ENCODE measurements around the gene TUBGCP6.

DNA sequence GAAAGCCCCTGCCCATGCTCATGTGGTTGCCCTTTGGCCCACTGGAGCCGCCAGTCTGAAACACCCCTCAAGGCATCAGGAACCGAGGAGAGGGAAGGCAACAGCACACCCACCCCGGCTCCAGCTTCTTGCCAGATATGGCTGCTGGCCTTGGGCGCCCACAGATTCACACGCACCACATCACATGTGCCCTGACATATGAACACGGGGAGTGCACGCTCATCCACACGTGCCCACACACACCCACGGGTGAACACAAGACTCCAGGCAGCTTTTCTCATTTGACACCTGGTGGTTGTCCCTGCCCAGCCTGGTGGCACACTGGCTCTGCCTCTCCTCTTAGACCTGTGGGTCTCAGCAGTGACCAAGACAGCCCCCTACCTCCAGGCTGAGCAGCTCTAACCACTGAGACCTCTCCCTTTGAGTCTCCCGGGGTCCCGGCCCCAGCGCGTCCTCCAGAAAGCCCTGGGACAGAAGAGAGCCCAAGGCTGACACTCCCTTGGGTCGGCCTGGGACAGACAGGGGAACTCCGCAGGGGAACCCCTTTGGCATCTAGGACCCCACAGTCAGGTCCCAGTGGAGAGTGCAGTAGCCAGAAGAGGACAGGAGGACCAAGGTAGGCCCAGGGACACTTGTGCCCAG lies 19.4 kb upstream of the TUBGCP6 start:
- TF ChIP-seq, protein P1, sequence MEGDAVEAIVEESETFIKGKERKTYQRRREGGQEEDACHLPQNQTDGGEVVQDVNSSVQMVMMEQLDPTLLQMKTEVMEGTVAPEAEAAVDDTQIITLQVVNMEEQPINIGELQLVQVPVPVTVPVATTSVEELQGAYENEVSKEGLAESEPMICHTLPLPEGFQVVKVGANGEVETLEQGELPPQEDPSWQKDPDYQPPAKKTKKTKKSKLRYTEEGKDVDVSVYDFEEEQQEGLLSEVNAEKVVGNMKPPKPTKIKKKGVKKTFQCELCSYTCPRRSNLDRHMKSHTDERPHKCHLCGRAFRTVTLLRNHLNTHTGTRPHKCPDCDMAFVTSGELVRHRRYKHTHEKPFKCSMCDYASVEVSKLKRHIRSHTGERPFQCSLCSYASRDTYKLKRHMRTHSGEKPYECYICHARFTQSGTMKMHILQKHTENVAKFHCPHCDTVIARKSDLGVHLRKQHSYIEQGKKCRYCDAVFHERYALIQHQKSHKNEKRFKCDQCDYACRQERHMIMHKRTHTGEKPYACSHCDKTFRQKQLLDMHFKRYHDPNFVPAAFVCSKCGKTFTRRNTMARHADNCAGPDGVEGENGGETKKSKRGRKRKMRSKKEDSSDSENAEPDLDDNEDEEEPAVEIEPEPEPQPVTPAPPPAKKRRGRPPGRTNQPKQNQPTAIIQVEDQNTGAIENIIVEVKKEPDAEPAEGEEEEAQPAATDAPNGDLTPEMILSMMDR (IDR thresholded peaks at IDR 0.05), result no peak
- no peak for TF ChIP-seq POLR2A (IDR thresholded peaks at IDR 0.05)
- no peak for TF ChIP-seq EP300 (IDR thresholded peaks at IDR 0.05)
